Measurements from ENCODE around the gene ELOF1. TPM values are rescaled to one million over a fixed set of nuclear protein-coding genes. Genes with fewer than 3 reads are reported as not detected.

ELOF1 gene
- total RNA-seq, 3 donors from 2014 or later = 82.5 to 91.6 (median 86.4) TPM

GRCh38 chr19:11555246-11555645 is 3.8 kb downstream of the ELOF1 start:
- Mint-ChIP-seq H3K4me1 (ENCODE audit: low read depth) (peaks cover 33% of the 10 kb centered on the region), H3K36me3 (ENCODE audit: insufficient read depth) (peaks cover 18% of the 10 kb centered on the region), H3K27me3 (ENCODE audit: low read depth) (no peaks in the 10 kb centered on the region), H3K9me3 (no peaks in the 10 kb centered on the region), H3K4me3 (no peak overlapping the region)
- ATAC-seq = no peak
- no peak for DNase-seq

- H3K27me3 Mint-ChIP-seq (ENCODE audit: low read depth) = no peaks in the 10 kb centered on the region
- H3K4me3 Mint-ChIP-seq = no peak overlapping the region
- peaks cover 18% of the 10 kb centered on the region for H3K36me3 Mint-ChIP-seq (ENCODE audit: insufficient read depth)
- no peaks in the 10 kb centered on the region for H3K9me3 Mint-ChIP-seq
- DNase-seq (no peak), ATAC-seq (no peak)
- H3K4me1 Mint-ChIP-seq (ENCODE audit: low read depth) = peaks cover 29% of the 10 kb centered on the region
Observed at GRCh38 chr19:11554160-11554559, 4.9 kb downstream of the ELOF1 start.

- Mint-ChIP-seq H3K4me1 (ENCODE audit: low read depth) (peaks cover 20% of the 10 kb centered on the region), H3K4me3 (no peak overlapping the region), H3K27me3 (ENCODE audit: low read depth) (no peaks in the 10 kb centered on the region), H3K9me3 (no peaks in the 10 kb centered on the region), H3K36me3 (ENCODE audit: insufficient read depth) (peaks cover 16% of the 10 kb centered on the region)
- ATAC-seq = no peak
- DNase-seq = no peak
Observed at GRCh38 chr19:11552666-11553372, 6.2 kb downstream of the ELOF1 start.

GRCh38 chr19:11551603-11552235 is 7.3 kb downstream of the ELOF1 start:
- H3K27me3 Mint-ChIP-seq (ENCODE audit: low read depth) = no peaks in the 10 kb centered on the region
- H3K9me3 Mint-ChIP-seq = no peaks in the 10 kb centered on the region
- peaks cover 12% of the 10 kb centered on the region for H3K36me3 Mint-ChIP-seq (ENCODE audit: insufficient read depth)
- DNase-seq (no peak), ATAC-seq (no peak)
- peaks cover 13% of the 10 kb centered on the region for H3K4me1 Mint-ChIP-seq (ENCODE audit: low read depth)
- no peak overlapping the region for H3K4me3 Mint-ChIP-seq

GRCh38 chr19:11550265-11550664 is 8.8 kb downstream of the ELOF1 start:
- no peak for ATAC-seq
- H3K9me3 Mint-ChIP-seq = no peaks in the 10 kb centered on the region
- peaks cover 6% of the 10 kb centered on the region for H3K36me3 Mint-ChIP-seq (ENCODE audit: insufficient read depth)
- no peaks in the 10 kb centered on the region for H3K27me3 Mint-ChIP-seq (ENCODE audit: low read depth)
- no peak for DNase-seq
- no peak overlapping the region for H3K4me3 Mint-ChIP-seq
- peaks cover 5% of the 10 kb centered on the region for H3K4me1 Mint-ChIP-seq (ENCODE audit: low read depth)

GRCh38 chr19:11549386-11549953 is 9.6 kb downstream of the ELOF1 start:
- Mint-ChIP-seq H3K4me1 (ENCODE audit: low read depth) (peaks cover 4% of the 10 kb centered on the region), H3K9me3 (no peaks in the 10 kb centered on the region), H3K4me3 (no peak overlapping the region), H3K36me3 (ENCODE audit: insufficient read depth) (peaks cover 6% of the 10 kb centered on the region), H3K27me3 (ENCODE audit: low read depth) (no peaks in the 10 kb centered on the region)
- ATAC-seq (no peak), DNase-seq (no peak)

- Mint-ChIP-seq H3K27me3 (ENCODE audit: low read depth) (peaks cover 4% of the 10 kb centered on the region), H3K4me1 (ENCODE audit: low read depth) (no peaks in the 10 kb centered on the region), H3K4me3 (no peak overlapping the region), H3K9me3 (no peaks in the 10 kb centered on the region), H3K36me3 (ENCODE audit: insufficient read depth) (peaks cover 6% of the 10 kb centered on the region)
- no peak for DNase-seq
- no peak for ATAC-seq
Observed at GRCh38 chr19:11547929-11548700, 10.9 kb downstream of the ELOF1 start.

GRCh38 chr19:11541238-11541637 is 17.8 kb downstream of the ELOF1 start:
- H3K4me3 Mint-ChIP-seq = no peak overlapping the region
- no peaks in the 10 kb centered on the region for H3K4me1 Mint-ChIP-seq (ENCODE audit: low read depth)
- H3K36me3 Mint-ChIP-seq (ENCODE audit: insufficient read depth) = no peaks in the 10 kb centered on the region
- H3K9me3 Mint-ChIP-seq = no peaks in the 10 kb centered on the region
- DNase-seq (no peak), ATAC-seq (no peak)
- H3K27me3 Mint-ChIP-seq (ENCODE audit: low read depth) = peaks cover 29% of the 10 kb centered on the region

- Mint-ChIP-seq H3K4me3 (no peak overlapping the region), H3K36me3 (ENCODE audit: insufficient read depth) (no peaks in the 10 kb centered on the region), H3K27me3 (ENCODE audit: low read depth) (peaks cover 29% of the 10 kb centered on the region), H3K9me3 (no peaks in the 10 kb centered on the region), H3K4me1 (ENCODE audit: low read depth) (peaks cover 1% of the 10 kb centered on the region)
- ATAC-seq = no peak
- no peak for DNase-seq
Observed at GRCh38 chr19:11540645-11541044, 18.4 kb downstream of the ELOF1 start.

- no peak for ATAC-seq
- Mint-ChIP-seq H3K4me3 (no peak overlapping the region), H3K4me1 (ENCODE audit: low read depth) (peaks cover 8% of the 10 kb centered on the region), H3K27me3 (ENCODE audit: low read depth) (peaks cover 29% of the 10 kb centered on the region), H3K36me3 (ENCODE audit: insufficient read depth) (no peaks in the 10 kb centered on the region), H3K9me3 (no peaks in the 10 kb centered on the region)
- DNase-seq = no peak
Observed at GRCh38 chr19:11539495-11540365, 19.3 kb downstream of the ELOF1 start.

GRCh38 chr19:11538232-11539036 is 20.6 kb downstream of the ELOF1 start, which contains the start of gene CNN1:
TSS of gene CNN1 (plus strand) at chr19:11538851. CDS start at chr19:11538928, 77 bp downstream.
- ATAC-seq (no peak), DNase-seq (no peak)
- Mint-ChIP-seq H3K4me1 (ENCODE audit: low read depth) (peaks cover 8% of the 10 kb centered on the region), H3K27me3 (ENCODE audit: low read depth) (peaks cover 25% of the 10 kb centered on the region), H3K4me3 (no peak within 1 kb of the TSS), H3K9me3 (no peaks in the 10 kb centered on the region), H3K36me3 (ENCODE audit: insufficient read depth) (no peaks in the 10 kb centered on the region)

GRCh38 chr19:11535792-11536595 is 23.0 kb downstream of the ELOF1 start:
- Mint-ChIP-seq H3K27me3 (ENCODE audit: low read depth) (peaks cover 17% of the 10 kb centered on the region), H3K4me1 (ENCODE audit: low read depth) (peaks cover 13% of the 10 kb centered on the region), H3K4me3 (peak overlapping the region; percentile 55), H3K36me3 (ENCODE audit: insufficient read depth) (no peaks in the 10 kb centered on the region), H3K9me3 (no peaks in the 10 kb centered on the region)
- ATAC-seq = peak; percentile 74 to 76
- DNase-seq = peak; percentile 82

Measured in activated T-cell treated with anti-CD3 and anti-CD28 coated beads, Interleukin-2, amount 50 U/mL, for 4 hours (primary cell).